Mononuclear cell (primary cell): ENCODE data around the gene CCDC116. TPM values are rescaled to one million over a fixed set of nuclear protein-coding genes. Genes with fewer than 3 reads are reported as not detected.

ENCODE experiments used
- total RNA-seq: library from RNA; depleted of rRNA; stranded (reverse); fragments of >200 nt; gene quantifications from one replicate; pipeline ENCODE4 v1.2.3, GENCODE V29; 2012

CCDC116 gene
- total RNA-seq, 1 donor: not detected

Other genes with a start within 250 kb of the CCDC116 start
- gene RIMBP3B, start 249.0 kb upstream of the CCDC116 start, total RNA-seq: not detected
- 8.5 TPM for gene HIC2, start 215.4 kb upstream of the CCDC116 start, total RNA-seq
- gene TMEM191C, start 165.4 kb upstream of the CCDC116 start, total RNA-seq: 2.1 TPM
- 0.10 TPM for gene RIMBP3C, start 81.3 kb upstream of the CCDC116 start, total RNA-seq
- 28.0 TPM for gene UBE2L3, start 65.0 kb upstream of the CCDC116 start, total RNA-seq
- gene YDJC, start 2.7 kb upstream of the CCDC116 start, total RNA-seq: 20.7 TPM
- gene SDF2L1, start 9.5 kb downstream of the CCDC116 start, total RNA-seq: 10.0 TPM
- gene PPIL2, start 33.3 kb downstream of the CCDC116 start, total RNA-seq: 32.0 TPM
- 3.8 TPM for gene YPEL1, start 103.0 kb downstream of the CCDC116 start, total RNA-seq
- gene MAPK1, start 234.9 kb downstream of the CCDC116 start, total RNA-seq: 30.0 TPM